Activated CD8-positive, alpha-beta memory T cell treated with anti-CD3 and anti-CD28 coated beads, Interleukin-2, amount 50 U/mL, for 1 hour (primary cell): ENCODE measurements around the gene GALK2.
"Not testable (repeated sequence)": the region's sequence is repeated elsewhere in the genome, so short reads cannot be mapped to it uniquely, and the experiment has no call there.

Experiments used
- DNase-seq: peaks from one replicate; pipeline ENCODE4 v3.0.0-alpha.2; 2020; ENCODE audit errors: extremely low read depth

Gene GALK2

DNA sequence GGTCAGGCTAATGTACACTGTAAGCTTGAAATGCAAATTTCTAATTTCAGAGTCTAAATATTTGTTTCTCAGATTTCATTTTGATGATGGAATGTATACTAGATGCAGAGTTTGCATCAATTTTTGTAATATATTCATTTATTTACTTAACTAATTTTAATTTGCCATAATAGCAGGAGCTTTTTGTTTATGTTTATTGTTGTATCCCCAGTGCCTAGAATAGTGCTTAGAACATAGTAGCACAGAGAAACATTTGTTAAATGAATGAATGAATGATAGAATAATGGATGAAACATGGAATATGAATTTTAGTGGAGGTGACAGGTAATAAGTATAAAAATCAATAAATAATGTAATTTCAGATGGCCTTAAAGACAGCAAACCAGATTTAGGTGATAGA lies 5.2 kb upstream of the GALK2 start:
- no peak for DNase-seq

DNA sequence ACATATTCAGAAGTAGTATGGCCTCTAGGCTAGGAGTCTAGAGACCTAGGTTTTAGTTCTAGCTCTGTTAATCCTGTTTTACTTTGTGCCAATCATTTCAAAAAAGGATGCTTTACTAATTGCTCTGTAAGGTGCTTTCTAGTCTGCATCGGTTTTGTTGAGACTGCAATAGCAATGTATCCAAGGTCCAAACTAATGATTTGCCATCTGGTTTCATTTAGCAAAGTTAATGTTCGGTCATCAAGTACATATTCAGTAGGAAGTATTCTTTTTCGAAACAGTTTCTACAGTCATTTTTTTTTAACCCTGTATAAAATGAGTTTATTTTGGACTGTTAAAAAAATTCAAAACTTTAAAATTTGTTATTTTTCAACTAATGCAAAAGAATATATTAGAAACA lies 2.0 kb upstream of the GALK2 start:
- no peak for DNase-seq

DNA sequence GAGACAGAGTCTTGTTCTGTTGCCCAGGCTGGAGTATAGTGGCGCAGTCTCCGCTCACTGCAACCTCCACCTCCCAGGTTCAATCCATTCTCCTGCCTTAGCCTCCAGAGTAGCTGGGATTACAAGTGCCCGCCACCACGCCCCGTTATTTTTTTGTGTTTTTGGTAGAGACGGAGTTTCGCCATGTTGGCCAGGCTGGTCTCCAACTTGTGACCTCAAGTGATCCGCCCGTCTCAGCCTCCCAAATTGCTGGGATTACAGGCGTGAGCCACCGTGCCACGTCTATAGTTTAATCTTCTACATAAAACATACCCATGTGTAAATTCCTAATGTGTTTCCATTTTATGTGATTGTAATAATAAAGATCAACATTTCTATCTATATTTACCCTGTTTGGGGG lies 1.7 kb downstream of the GALK2 start:
- no peak for DNase-seq

DNA sequence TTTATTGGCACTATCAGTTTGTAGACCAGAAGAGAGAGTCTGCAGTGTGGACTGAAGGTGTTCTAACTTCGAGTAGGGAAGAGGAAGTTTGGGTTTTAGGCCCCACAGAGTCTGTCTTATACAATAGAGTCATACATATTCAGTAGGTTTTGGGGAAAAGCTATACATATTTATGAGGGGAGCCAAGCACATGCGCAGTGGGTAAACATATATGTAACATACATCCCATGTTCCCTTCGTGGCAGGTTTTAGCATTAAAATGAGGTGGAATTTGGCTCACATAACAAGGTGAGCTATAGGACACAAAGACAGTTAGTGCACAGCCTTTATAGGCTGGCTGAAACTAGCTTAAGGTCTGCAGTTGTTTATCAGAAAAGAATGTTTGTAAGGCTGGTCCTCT lies 4.9 kb downstream of the GALK2 start:
- no peak for DNase-seq

DNA sequence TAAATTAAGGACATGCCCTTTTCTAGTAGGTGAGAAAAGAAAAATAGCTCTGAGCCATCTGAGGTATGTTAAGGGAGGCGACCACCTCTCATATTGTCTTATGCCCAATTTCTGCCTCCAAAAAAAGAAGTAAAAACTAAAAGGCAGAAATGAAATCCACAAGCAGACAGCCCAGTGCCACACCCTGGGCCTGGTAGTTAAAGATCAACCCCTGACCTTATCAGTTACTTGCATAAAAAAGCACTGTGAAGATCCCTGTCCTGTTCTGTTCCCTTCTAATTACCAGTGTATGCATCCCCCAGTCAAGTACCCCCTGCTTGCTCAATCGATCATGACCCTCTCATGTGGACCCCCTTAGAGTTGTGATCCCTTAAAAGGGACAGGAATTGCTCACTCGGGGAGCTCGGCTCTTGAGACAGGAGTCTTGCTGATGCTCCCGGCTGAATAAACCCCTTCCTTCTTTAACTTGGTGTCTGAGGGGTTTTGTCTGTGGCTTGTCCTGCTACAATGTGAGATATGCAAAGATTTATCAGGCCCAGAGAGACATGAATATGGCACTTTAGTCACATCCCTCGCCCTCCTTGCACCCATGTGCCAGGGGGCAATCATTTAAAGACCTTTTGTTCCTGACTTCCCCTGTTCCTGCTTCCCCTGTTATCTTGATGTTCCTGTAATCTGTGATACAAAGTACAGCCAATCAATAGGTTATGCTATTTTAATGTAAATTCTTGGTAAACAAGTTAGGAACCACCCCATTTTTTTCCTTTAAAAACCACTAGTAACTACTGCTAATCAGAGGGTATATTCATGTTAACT lies 5.7 kb downstream of the GALK2 start:
- DNase-seq: not testable (repeated sequence)

DNA sequence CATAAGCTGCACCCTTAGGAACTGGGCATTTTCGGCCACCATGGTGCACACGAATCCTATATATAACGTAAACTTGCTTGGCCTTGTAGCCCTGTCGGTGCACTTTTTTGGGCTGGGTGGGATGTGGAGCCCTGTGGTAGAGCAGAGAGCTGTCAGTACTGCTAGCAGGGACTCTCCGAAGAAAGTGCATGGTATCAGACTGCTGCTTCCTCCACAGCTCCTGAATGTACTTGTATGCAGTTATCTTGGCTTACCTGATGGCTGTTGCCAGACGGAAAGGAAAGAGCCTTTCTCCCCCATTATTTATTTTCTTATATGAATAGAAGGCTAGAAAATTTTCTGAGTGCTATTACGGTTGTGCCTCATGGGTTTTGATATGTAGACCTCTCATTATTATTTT lies 8.4 kb downstream of the GALK2 start:
- DNase-seq: no peak

DNA sequence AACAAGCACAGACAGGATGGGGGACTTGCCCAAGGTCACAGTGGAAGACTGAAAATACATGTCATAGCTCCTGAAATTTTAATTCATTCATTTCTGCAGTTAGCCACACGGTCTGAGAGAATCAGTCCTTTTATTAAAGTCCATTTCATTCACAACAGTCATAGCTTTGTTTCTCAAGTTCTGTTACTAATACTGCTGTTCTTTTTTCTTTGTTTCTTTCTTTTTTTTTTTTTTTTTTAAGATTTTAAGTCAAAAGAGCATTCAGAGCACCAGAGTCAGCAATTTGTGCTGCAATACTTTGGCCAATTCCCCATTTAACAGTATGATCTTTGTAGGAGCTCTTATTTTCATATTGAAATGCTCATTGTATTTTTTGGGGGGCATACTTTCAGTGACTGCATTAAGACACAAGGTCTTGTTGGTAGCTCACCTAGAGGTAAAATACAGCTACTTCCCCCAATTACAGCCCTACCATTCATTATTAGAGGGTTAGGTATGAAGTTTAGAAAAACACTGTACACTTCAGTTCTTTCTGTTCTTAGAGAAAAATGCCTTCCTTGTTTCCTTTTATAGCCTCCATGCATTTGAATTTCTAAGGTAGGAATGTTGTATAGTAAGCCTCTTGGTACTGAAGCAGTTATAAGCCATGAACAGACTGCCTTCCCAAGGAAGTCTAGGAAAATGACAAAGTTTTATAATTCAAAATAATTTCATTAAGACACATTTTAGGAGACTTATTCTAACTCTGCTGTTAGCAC lies 9.6 kb downstream of the GALK2 start:
- DNase-seq: no peak

GRCh38 chr15:49182128-49182527 lies 12.1 kb downstream of the GALK2 start:
- DNase-seq: no peak

- DNase-seq: not testable (repeated sequence)
These were observed 13.7 kb downstream of the GALK2 start for GRCh38 chr15:49183741-49184140.

GRCh38 chr15:49185473-49185872 lies 15.4 kb downstream of the GALK2 start:
- DNase-seq: no peak

DNA sequence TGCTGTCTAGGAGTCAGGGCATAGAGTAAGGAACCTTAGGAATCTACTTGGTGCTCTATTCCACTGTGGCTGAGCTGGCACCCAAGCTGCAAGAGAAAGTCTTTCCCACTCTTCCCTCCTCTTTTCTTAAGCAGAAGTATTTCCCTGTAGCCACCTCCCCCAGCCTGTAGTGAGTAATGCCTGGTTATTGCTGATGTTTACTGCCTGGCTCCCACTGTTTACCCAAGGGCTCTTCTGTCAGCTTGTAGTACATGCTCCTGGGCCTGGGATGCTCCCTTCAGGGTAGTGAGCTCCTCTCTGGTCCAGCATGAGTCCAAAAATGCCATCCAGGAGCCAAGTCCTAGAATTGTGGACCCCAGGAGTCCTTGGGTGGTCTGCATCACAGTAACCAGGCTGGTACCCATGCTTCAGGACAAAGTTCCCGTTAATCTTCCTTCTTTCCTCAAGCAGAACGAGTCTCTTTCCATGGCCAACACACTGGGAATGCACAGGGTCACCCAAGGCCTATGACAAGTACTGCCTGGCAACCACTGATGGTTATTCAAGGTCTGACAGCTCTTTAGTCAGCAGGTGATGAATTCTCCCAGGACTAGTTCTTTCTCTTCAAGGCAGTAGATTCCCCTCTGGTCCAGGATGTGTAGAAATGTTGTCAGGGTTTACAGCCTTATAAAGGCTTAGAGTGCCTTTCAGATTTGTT lies 17.6 kb downstream of the GALK2 start:
- DNase-seq: no peak

DNA sequence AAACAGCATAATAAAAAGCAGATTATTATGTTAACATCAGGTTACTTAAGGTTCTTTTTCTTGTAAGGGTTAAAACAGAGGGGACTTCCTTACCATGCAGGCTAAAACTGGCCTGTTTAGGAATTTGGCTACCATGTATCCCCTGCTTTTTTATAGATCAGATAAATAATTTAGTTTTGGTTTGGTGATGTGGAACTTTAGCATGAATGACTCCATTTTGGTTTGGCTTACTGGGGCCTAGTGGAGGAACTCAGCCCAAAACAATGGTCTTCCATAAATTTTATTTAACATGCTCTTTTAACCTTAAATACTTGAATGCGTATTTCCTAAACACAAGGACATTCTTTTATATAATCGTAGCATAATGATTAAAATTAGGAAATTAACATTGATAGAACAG lies 18.9 kb downstream of the GALK2 start:
- DNase-seq: no peak

GRCh38 chr15:49189631-49190030 lies 19.6 kb downstream of the GALK2 start:
- no peak for DNase-seq

GRCh38 chr15:49190586-49190985 lies 20.5 kb downstream of the GALK2 start:
- DNase-seq: no peak

DNA sequence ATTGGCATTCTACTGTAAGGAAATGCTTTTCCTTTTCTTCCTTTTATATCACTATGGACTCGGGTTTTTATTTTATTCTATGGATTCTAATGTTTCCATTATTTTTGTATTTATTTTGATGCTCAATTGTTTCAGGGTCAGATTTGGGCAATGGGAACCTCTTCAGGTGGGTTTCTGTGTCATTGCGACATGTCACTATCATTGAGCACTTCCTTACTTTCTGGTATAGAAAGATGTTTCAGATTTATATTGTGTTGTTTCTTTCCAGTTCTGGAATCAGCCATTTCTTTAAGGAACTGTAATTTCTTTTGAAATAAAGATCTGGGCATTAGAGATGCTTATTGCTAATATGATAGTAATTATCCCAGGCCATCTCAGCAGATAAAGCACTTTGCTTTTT lies 21.8 kb downstream of the GALK2 start:
- no peak for DNase-seq

- no peak for DNase-seq
These were observed 26.8 kb downstream of the GALK2 start for GRCh38 chr15:49196856-49197255.

DNA sequence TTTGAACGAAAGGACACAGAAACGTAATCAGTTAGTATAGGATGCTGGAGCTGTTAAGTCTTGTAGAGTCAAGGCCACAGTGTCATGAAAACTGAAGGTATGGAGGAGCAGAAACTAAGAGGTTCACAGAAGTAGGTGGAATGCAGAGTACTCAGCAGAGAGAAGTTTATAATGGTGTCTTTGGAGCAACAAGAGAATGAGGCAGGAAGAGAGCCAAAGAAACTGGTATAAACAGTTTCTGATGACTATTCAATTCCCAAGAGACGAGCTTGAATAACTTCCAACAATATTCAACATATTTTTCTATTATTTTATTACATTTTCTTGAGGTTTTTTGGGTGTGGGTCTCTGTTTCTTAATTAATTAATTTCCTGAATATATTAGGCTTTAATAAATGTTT lies 29.6 kb downstream of the GALK2 start:
- no peak for DNase-seq

GRCh38 chr15:49200347-49200746 lies 30.3 kb downstream of the GALK2 start:
- no peak for DNase-seq

DNA sequence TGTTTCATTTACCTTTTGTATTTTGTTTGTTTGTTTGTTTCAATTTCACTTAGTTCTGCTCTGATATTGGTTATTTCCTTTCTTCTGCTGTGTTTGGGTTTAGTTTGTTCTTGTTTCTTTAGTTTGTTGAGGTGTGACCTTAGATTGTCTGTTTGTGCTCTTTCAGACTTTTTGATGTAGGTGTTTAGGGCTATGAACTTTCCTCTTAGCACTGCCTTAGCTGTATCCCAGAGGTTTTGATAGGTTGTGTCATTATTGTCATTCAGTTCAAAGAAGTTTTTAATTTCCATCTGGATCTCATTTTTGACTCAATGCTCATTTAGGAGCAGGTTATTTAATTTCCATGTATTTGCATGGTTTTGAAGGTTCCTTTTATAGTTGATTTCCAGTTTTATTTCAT lies 38.1 kb downstream of the GALK2 start:
- DNase-seq: not testable (repeated sequence)

DNA sequence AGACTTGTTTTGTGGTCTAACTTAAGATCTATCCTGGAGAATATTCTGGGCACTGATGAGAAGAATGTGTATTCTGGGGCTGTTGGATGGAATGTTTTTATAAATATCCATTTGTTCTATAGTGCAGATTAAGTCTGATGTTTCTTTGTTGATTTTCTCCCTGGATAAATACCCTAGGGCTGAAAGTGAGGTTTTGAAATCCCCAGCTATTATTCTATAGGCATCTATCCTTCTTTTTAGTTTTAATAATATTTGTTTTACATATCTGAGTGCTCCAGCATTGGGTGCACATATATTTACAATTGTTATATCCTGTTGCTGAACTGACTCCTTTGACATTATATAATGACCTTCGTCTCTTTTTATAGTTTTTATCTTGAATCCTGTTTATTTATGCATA lies 42.9 kb downstream of the GALK2 start:
- DNase-seq: no peak

GRCh38 chr15:49215768-49216739 lies 46.0 kb downstream of the GALK2 start:
- no peak for DNase-seq
